ENCODE data around the gene UACA. TPM values are rescaled to one million over a fixed set of nuclear protein-coding genes. Genes with fewer than 3 reads are reported as not detected.

The UACA gene
- total and polyA plus RNA-seq, 2 experiments from 2014 or later = 127 to 155 TPM

- no peaks in the 10 kb centered on the region for H3K36me3 ChIP-seq
- peak in 1 of 2 donors; percentile 42 for DNase-seq (ENCODE audit: low read depth in 1 of 2, low spot score in 1 of 2)
- H3K9me3 ChIP-seq (ENCODE audit: low read depth) = no peaks in the 10 kb centered on the region
- peak overlapping the region; percentile 87 for H3K27ac ChIP-seq
- H3K4me3 ChIP-seq = peak overlapping the region; percentile 8
- H3K27me3 ChIP-seq = no peaks in the 10 kb centered on the region
- peaks cover 53% of the 10 kb centered on the region for H3K4me1 ChIP-seq (ENCODE audit: low read depth)
- TF ChIP-seq, protein P1, sequence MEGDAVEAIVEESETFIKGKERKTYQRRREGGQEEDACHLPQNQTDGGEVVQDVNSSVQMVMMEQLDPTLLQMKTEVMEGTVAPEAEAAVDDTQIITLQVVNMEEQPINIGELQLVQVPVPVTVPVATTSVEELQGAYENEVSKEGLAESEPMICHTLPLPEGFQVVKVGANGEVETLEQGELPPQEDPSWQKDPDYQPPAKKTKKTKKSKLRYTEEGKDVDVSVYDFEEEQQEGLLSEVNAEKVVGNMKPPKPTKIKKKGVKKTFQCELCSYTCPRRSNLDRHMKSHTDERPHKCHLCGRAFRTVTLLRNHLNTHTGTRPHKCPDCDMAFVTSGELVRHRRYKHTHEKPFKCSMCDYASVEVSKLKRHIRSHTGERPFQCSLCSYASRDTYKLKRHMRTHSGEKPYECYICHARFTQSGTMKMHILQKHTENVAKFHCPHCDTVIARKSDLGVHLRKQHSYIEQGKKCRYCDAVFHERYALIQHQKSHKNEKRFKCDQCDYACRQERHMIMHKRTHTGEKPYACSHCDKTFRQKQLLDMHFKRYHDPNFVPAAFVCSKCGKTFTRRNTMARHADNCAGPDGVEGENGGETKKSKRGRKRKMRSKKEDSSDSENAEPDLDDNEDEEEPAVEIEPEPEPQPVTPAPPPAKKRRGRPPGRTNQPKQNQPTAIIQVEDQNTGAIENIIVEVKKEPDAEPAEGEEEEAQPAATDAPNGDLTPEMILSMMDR (IDR thresholded peaks at IDR 0.05; ENCODE audit: low read depth, low read length) = no peak
Observed at GRCh38 chr15:70757627-70758026, 5.7 kb downstream of the UACA start.

- TF ChIP-seq, protein P1 (IDR thresholded peaks at IDR 0.05; ENCODE audit: low read depth, low read length) = no peak
- Histone ChIP-seq H3K9me3 (ENCODE audit: low read depth) (no peaks in the 10 kb centered on the region), H3K4me1 (ENCODE audit: low read depth) (peaks cover 60% of the 10 kb centered on the region), H3K36me3 (no peaks in the 10 kb centered on the region), H3K4me3 (no peak overlapping the region), H3K27ac (no peak overlapping the region), H3K27me3 (no peaks in the 10 kb centered on the region)
- no peak for DNase-seq (ENCODE audit: low read depth in 1 of 2, low spot score in 1 of 2)
Observed at GRCh38 chr15:70754862-70755261, 8.5 kb downstream of the UACA start.

- peak overlapping the region; percentile 48 for H3K27ac ChIP-seq
- H3K27me3 ChIP-seq = no peaks in the 10 kb centered on the region
- H3K4me1 ChIP-seq (ENCODE audit: low read depth) = peaks cover 46% of the 10 kb centered on the region
- no peaks in the 10 kb centered on the region for H3K36me3 ChIP-seq
- H3K4me3 ChIP-seq = no peak overlapping the region
- H3K9me3 ChIP-seq (ENCODE audit: low read depth) = no peaks in the 10 kb centered on the region
- TF ChIP-seq, protein P1 (IDR thresholded peaks at IDR 0.05; ENCODE audit: low read depth, low read length) = no peak
- no peak for DNase-seq (ENCODE audit: low read depth in 1 of 2, low spot score in 1 of 2)
Observed at GRCh38 chr15:70753101-70753829, 10.1 kb downstream of the UACA start.

DNA sequence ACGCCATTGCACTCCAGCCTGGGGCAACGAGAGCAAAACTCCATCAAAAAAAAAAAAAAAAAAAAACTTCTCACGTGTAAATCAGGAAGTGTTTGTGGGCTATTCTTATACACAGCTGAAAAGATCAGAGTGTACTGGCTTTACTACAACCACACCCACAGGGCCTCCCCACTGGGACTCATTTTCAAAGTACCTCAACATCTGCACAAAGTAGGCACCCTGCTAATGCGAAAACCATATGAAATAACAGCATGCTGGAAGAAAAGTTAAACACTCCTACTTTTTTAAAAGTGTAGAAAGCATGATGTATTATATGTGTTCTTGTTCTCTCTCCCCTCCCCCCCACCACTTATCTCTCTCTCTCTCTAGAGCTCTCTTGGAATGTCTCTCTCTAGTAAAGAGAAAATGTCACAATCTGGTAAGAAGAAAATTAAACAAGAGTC lies 11.1 kb downstream of the UACA start:
- DNase-seq (ENCODE audit: low read depth in 1 of 2, low spot score in 1 of 2) = peak in 1 of 2 donors; percentile 66

DNA sequence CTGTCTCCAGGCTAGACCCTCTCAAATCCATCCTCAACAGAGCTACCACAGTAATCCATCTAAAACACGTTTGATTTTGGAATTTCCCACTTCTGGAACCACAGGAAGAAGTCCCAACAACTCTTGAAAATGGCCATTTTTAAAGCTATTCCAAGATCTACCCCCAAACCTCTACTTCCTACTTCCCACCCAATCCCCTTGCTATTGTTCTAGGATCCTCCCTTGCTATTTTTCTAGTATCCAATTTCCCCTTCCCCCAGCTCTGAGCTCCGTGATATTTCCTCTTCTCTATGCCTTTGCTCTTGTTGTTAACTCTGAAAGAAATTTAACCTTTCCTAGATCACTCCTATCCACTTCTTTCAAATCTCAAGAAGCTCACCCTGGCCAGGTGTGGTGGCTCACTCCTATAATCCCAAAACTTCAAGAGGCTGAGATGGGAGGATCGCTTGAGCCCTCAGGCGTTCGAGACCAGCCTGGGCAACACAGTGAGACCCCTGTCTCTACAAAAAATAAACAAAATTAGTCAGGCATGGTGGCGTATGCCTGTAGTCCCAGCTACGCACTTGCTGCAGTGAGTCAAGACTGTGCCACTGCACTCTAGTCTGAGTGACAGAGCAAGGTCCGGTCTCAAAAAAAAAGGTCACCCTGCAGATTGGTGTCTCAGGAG lies 13.0 kb downstream of the UACA start:
- TF ChIP-seq, protein P1 (IDR thresholded peaks at IDR 0.05; ENCODE audit: low read depth, low read length) = no peak
- no peaks in the 10 kb centered on the region for H3K9me3 ChIP-seq (ENCODE audit: low read depth)
- peak overlapping the region; percentile 0 for H3K27ac ChIP-seq
- no peaks in the 10 kb centered on the region for H3K27me3 ChIP-seq
- H3K36me3 ChIP-seq = no peaks in the 10 kb centered on the region
- DNase-seq (ENCODE audit: low read depth in 1 of 2, low spot score in 1 of 2) = no peak
- H3K4me3 ChIP-seq = no peak overlapping the region
- H3K4me1 ChIP-seq (ENCODE audit: low read depth) = peaks cover 27% of the 10 kb centered on the region

More for the DNA sequence above, 11.1 kb downstream of the UACA start:
- Histone ChIP-seq H3K27ac (peak overlapping the region; percentile 48), H3K4me1 (ENCODE audit: low read depth) (peaks cover 35% of the 10 kb centered on the region), H3K9me3 (ENCODE audit: low read depth) (no peaks in the 10 kb centered on the region), H3K4me3 (no peak overlapping the region), H3K36me3 (no peaks in the 10 kb centered on the region), H3K27me3 (no peaks in the 10 kb centered on the region)
- TF ChIP-seq, protein P1 (IDR thresholded peaks at IDR 0.05; ENCODE audit: low read depth, low read length) = no peak
